Cerebellar nuclear complex (tissue), 1 donor: ENCODE data around the gene H1-8.
"Not testable (repeated sequence)": the region's sequence is repeated elsewhere in the genome, so short reads cannot be mapped to it uniquely, and the experiment has no call there.

ENCODE experiments used
- DNase-seq, 2 experiments: peaks; one replicate each; lab custom pipeline; 2025; lab: John Stamatoyannopoulos, UW

Gene H1-8

DNA sequence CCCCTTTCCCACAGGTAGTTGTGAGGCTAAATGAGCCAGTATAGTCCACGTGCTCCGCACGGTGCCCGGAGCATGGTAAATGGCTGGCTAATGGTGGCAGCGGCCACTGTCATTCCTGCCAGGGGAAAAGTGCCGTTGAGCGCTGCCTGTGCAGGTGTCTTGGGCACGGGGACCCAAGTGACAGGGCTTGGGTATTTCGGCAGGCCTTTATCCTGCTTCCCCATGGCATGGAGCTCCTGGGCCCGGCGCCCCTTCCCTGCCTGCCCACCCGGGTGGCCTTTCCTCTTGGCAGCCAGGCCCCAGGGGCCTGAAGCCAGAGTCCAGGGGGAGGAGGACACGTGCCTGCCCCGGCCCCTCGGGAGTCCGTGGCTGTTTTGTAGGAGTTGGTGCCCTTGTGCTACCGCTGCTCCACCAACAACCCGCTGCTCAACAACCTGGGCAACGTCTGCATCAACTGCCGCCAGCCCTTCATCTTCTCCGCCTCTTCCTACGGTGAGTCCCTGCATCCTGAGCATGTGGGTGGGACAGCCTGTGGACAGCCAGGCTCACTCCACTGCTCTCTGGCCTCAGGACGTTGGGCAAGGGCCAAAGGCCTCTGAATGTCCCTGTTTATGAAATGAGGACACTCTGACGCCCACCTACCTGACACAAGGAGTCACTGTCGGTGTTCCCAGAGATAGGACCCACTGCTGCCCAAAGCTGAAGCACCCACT, 27.7 kb upstream of the H1-8 start:
- not testable (repeated sequence) for DNase-seq

- not testable (repeated sequence) for DNase-seq
These were observed 27.0 kb upstream of the H1-8 start for GRCh38 chr3:129515821-129516432.

DNA sequence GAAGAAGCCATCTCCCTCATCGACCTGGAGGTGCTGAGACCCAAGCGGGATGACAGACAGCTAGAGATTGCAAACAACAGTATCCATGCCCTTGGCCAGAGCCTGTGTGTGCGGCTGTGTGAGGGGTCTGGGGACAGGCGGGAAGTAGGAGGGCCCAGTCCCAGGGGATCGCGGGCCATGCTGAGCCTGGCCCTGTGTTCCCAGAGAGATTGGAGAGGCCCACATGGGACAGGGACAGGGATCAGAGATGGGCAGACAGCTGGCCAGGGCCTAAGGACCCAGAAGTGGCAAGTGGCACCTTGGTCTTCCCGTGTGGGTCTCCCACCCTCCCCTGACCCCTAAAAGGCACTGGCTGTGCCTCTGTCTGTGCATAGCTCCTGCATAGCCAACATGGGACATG, 25.5 kb upstream of the H1-8 start:
- no peak for DNase-seq

DNA sequence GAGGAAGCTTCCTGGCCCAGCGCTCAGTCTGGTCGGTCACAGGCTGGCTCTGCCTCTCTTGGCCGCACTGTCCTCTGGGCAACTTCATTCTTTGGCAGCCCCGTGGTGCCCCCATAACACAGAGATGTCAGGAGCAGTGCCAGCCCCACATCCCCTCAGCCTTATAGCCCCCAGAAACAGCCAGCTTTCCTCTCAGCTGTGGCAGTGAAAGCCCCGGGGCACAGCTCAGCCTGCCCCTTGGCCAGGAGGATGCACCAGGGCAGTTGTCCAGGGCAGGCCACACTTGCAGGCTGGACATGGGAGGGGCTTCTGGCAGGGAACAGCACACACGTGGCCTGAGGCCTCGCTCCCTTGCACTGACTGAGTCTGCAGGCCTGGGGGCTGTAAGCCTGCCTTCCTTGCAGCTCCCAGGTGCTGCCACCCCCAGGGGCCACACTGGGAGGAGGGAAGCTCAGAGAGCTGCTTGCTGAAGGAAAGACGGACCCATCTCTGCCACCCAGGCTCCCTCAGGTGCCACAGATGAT, 24.9 kb upstream of the H1-8 start:
- DNase-seq, result no peak

- DNase-seq, result no peak
These were observed 24.4 kb upstream of the H1-8 start for GRCh38 chr3:129518581-129518980.

GRCh38 chr3:129519449-129519848, 23.5 kb upstream of the H1-8 start:
- no peak for DNase-seq

- DNase-seq, result no peak
These were observed 22.9 kb upstream of the H1-8 start for GRCh38 chr3:129519896-129520715.

- no peak for DNase-seq
These were observed 22.0 kb upstream of the H1-8 start for GRCh38 chr3:129520960-129521359.

- DNase-seq, result no peak
These were observed 21.4 kb upstream of the H1-8 start for GRCh38 chr3:129521611-129522010.

DNA sequence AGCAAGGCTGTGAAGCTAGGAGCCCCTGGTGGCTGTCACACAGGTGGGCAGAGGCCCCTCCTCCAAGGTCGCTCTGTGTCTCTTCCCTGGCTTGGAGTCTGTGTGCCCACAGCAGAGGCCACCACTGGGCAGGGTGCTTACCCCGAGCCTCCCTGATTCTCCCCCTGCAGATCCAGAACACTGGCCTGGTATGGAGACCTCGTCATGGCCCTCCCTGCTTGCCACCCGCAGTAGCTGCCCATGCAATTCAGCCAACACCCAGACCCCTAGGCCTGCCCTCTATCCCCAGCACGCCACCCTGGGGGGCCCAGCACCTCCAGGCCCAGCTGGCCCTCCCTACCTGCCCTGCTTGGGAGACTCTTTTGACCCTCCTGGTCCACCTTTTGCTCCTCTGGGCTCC, 20.0 kb upstream of the H1-8 start:
- DNase-seq, result no peak

DNA sequence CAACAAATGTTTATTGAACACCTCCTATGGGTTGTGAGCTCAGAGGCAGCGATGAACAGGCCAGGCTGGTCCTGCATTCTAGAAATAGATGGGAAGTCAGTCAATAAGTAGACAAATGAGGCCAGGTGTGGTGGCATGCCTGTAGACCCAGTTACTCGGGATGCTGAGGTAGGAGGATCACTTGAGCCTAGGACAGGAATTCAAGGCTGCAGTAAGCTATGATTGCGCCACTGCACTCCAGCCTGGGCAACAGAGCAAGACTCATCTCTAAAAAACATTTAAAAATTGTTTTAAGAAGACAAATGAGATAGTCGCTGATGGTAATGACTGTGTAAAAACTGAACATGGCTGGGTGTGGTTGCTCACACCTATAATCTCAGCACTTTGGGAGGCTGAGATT, 18.9 kb upstream of the H1-8 start:
- DNase-seq, result no peak

DNA sequence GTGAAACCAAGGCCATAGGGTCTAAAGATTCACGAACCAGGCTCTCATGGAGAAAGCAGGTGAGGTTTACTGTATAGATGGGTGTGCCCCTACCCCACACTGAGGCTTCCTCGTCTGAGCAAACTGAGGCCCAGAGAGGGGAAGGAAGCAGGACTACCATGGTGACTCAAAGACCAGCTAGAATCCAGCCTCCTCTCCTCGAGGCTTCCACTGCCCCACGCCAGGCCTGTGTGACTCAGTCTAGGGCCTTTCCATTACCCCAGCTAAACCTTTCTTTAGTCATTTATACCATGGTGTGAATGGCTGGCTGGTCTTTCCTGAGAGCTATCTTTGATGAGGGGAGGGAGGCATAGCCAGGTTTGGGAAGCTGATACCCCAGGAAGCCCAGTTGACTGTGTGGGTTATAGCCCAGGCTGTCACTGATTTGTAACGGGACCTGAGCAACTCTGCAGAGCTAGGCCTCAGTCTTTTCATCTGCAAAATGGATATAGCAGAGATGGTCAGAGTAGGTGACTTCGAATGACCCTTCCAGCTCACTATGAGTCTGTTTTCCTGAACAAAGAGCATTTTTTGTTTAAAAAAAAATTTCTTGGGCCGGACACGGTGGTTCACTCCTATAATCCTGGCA, 17.5 kb upstream of the H1-8 start:
- DNase-seq, result no peak

- DNase-seq, result no peak
These were observed 16.7 kb upstream of the H1-8 start for GRCh38 chr3:129526121-129526900.

DNA sequence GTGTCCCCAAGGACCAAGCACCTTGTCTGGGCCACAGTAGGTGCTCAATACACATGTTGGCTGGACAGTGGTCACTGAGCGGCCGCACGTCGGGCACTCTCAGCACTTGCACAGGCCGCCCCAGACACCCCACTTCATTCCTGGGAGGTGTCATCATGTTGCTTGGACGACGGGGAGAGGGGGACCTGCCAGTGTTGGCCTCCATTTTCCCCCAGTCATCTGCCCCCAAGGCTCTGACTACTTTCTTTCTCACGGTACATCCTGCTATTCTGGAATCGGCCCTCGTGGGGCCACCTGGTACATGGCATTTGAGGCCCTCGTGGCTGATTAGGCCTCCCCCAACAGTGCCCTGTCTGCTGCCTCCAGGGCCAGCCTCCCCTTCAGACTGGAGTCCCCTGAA, 15.7 kb upstream of the H1-8 start:
- DNase-seq, result no peak

GRCh38 chr3:129528589-129529100, 14.3 kb upstream of the H1-8 start, which contains the start of gene RHO:
Gene RHO, plus strand, starts transcription at chr3:129528639. Its CDS starts 95 bp downstream, at chr3:129528734.
- no peak for DNase-seq

DNA sequence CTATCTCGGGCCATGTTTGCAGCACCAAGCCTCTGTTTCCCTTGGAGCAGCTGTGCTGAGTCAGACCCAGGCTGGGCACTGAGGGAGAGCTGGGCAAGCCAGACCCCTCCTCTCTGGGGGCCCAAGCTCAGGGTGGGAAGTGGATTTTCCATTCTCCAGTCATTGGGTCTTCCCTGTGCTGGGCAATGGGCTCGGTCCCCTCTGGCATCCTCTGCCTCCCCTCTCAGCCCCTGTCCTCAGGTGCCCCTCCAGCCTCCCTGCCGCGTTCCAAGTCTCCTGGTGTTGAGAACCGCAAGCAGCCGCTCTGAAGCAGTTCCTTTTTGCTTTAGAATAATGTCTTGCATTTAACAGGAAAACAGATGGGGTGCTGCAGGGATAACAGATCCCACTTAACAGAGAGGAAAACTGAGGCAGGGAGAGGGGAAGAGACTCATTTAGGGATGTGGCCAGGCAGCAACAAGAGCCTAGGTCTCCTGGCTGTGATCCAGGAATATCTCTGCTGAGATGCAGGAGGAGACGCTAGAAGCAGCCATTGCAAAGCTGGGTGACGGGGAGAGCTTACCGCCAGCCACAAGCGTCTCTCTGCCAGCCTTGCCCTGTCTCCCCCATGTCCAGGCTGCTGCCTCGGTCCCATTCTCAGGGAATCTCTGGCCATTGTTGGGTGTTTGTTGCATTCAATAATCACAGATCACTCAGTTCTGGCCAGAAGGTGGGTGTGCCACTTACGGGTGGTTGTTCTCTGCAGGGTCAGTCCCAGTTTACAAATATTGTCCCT, 13.4 kb upstream of the H1-8 start:
- DNase-seq, result no peak

DNA sequence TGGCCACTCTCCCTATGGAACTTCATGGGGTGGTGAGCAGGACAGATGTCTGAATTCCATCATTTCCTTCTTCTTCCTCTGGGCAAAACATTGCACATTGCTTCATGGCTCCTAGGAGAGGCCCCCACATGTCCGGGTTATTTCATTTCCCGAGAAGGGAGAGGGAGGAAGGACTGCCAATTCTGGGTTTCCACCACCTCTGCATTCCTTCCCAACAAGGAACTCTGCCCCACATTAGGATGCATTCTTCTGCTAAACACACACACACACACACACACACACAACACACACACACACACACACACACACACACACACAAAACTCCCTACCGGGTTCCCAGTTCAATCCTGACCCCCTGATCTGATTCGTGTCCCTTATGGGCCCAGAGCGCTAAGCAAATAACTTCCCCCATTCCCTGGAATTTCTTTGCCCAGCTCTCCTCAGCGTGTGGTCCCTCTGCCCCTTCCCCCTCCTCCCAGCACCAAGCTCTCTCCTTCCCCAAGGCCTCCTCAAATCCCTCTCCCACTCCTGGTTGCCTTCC, 12.7 kb upstream of the H1-8 start:
- DNase-seq, result no peak

DNA sequence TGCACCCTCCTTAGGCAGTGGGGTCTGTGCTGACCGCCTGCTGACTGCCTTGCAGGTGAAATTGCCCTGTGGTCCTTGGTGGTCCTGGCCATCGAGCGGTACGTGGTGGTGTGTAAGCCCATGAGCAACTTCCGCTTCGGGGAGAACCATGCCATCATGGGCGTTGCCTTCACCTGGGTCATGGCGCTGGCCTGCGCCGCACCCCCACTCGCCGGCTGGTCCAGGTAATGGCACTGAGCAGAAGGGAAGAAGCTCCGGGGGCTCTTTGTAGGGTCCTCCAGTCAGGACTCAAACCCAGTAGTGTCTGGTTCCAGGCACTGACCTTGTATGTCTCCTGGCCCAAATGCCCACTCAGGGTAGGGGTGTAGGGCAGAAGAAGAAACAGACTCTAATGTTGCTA, 12.2 kb upstream of the H1-8 start:
- DNase-seq, result no peak

DNA sequence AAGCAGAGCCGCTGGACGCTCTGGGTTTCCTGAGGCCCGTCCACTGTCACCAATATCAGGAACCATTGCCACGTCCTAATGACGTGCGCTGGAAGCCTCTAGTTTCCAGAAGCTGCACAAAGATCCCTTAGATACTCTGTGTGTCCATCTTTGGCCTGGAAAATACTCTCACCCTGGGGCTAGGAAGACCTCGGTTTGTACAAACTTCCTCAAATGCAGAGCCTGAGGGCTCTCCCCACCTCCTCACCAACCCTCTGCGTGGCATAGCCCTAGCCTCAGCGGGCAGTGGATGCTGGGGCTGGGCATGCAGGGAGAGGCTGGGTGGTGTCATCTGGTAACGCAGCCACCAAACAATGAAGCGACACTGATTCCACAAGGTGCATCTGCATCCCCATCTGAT, 11.3 kb upstream of the H1-8 start:
- DNase-seq, result no peak

GRCh38 chr3:129532261-129532660, 10.7 kb upstream of the H1-8 start:
- no peak for DNase-seq
